ENCODE results near the gene TRIP10.
"Not testable (repeated sequence)": the region's sequence is repeated elsewhere in the genome, so short reads cannot be mapped to it uniquely, and the experiment has no call there.

The TRIP10 gene

DNA sequence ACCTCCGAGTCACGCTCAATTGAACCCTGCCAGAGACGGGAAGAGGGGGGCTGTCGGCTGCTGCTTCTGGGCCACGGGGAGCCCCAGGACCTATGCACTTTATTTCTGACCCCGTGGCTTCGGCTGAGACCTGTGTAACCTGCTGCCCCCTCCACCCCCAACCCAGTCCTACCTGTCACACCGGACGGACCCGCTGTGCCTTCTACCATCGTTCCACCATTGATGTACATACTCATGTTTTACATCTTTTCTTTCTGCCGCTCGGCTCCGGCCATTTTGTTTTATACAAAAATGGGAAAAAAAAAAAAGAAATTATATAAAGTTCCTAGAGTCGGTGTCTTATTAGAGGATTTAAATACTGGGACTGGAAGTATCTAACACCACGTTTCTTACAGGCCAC is 11.7 kb downstream of the TRIP10 start:
- TF ChIP-seq PAX5 (IDR thresholded peaks at IDR 0.05; ENCODE audit: insufficient read depth, low read length, severe bottlenecking) (no peak), POLR2A (IDR thresholded peaks at IDR 0.05; ENCODE audit: low read depth, low read length) (no peak), SPI1 (IDR thresholded peaks at IDR 0.05; ENCODE audit: low read depth, low read length) (no peak), POU2F2 (IDR thresholded peaks at IDR 0.05; ENCODE audit: low read depth, low read length) (no peak), TAF1 (IDR thresholded peaks at IDR 0.05; ENCODE audit: low read depth, low read length) (no peak), POLR2AphosphoS5 (IDR thresholded peaks at IDR 0.05; ENCODE audit: low read depth, low read length) (no peak)
- no peak for FAIRE-seq

DNA sequence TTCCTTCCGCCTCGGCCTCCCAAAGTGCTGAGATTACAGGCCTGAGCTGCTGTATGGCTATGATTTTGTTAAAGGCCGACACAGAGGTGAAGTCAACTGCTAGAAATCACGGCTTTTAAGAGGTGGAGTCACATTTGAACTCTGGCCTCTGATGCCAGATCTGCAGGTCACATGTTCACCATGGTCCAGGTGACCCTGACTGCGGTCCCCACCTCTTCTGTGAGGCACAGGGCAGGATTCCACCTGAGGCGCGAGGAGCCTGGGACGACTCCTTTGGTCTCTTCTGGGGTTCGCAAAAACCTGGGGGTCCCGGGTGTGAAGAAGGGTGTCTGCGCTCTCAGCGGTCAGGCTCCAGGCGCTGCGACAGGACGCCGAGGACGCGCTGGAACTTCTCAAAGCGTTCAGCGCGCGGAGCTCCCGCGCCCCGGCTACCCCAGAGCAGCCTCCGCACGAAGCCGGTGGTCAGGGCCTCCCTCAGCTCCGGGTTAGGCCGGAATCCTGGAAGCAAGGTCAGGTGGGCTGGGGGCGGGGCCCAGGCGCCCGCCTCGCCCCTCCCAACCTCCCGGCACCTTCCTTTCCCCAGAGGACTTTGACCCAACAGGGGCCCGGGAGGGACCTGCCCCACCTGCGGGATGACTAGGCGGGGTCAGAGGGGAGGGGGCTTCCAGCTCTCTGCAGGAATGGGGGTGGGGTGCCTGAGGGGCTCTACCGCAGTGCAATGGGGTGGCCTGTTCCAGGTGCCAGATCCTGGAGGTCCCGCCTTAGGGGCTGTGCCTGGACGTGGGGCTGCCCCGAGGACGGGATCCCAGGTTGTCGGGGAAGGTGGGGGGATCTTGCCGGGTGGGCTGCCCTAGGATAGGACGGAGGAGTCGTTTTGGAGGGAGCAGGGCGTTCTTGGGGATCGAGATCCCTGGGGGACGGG is 13.0 kb downstream of the TRIP10 start:
- FAIRE-seq (peak; percentile 54), DNase-seq (ENCODE audit: insufficient read length, low spot score) (no peak)

More for the DNA sequence above, 11.7 kb downstream of the TRIP10 start:
- no peak for DNase-seq (ENCODE audit: insufficient read length, low spot score)

DNA sequence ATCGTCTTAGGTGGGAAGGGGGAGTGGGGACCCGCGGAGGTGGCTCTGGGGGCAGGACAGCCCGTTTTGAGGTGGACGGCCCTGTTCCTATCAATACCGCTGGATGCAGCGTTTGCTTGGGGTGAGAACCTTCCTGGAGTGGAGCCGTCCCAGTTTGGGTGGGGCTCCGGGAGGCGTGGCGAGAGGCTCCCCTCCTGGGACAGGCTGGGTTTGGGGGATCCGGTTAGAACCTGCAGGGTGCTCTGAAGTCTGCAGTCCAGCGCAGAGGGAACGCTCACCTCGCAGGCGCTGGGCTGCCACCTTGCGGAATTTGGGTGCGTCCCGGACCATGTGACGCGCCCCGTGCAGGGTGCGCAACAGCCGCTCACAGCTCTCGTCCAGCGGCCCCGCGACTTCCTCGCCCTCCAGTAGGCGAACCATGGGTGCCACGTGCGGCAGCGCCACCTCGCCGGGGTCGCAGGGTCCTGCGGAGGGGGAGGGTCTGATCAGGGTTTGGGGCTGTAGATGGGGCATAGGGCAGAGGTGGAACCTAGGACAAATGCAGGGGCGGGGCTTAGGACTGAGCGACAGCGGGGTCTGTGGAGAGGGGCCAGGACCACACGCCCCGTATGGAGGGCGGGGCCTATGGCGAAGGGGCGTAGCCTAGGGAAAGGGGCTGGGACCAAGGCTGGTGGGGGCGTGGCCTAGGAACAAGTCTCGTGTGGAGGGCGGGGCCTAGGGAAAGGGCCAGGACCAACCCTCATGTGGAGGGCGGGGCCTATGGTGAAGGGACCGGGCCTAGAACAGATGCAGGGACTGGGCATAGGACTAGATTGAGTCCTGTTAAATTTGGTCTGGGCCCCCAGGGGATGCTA is 13.9 kb downstream of the TRIP10 start:
- DNase-seq (ENCODE audit: insufficient read length, low spot score) (peak; percentile 94), FAIRE-seq (peak; percentile 99)
- TF ChIP-seq SPI1 (IDR thresholded peaks at IDR 0.05; ENCODE audit: low read depth, low read length) (no peak), POLR2A (IDR thresholded peaks at IDR 0.05; ENCODE audit: low read depth, low read length) (0 out of 2 replicates have a peak, but pooled peaks have one; percentile 19), TAF1 (IDR thresholded peaks at IDR 0.05; ENCODE audit: low read depth, low read length) (0 out of 2 replicates have a peak, but pooled peaks have one; percentile 37), POU2F2 (IDR thresholded peaks at IDR 0.05; ENCODE audit: low read depth, low read length) (peak; percentile 44; the same call in 1 of the 2 replicates), POLR2AphosphoS5 (IDR thresholded peaks at IDR 0.05; ENCODE audit: low read depth, low read length) (peak; percentile 37; the same call in 1 of the 2 replicates), PAX5 (IDR thresholded peaks at IDR 0.05; ENCODE audit: insufficient read depth, low read length, severe bottlenecking) (no peak)

More for the DNA sequence above, 13.0 kb downstream of the TRIP10 start:
- TF ChIP-seq PAX5 (IDR thresholded peaks at IDR 0.05; ENCODE audit: insufficient read depth, low read length, severe bottlenecking) (no peak), SPI1 (IDR thresholded peaks at IDR 0.05; ENCODE audit: low read depth, low read length) (no peak), TAF1 (IDR thresholded peaks at IDR 0.05; ENCODE audit: low read depth, low read length) (no peak), POLR2AphosphoS5 (IDR thresholded peaks at IDR 0.05; ENCODE audit: low read depth, low read length) (no peak), POLR2A (IDR thresholded peaks at IDR 0.05; ENCODE audit: low read depth, low read length) (no peak), POU2F2 (IDR thresholded peaks at IDR 0.05; ENCODE audit: low read depth, low read length) (no peak)

DNA sequence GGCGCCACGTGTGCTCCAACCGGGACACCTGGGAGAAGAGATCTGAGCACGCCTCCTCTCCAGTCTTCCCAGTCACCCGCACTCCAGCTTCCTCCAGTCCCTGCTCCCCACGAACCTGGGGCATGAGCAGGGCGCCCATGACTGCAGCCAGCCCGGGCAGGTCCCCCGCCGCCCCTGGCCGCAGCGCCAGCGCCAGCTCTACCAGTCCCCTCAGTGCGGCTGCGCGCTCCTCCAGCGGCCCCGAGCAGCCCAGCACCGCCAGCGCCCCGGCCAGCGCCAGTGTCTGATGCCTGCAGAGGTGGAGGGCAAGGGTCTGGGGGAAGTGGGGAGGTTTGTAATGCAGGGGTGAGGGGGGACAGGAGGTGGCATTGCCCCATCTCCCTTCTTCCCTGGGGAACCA is 14.7 kb downstream of the TRIP10 start:
- TF ChIP-seq POU2F2 (IDR thresholded peaks at IDR 0.05; ENCODE audit: low read depth, low read length): no peak
- no peak for TF ChIP-seq POLR2AphosphoS5 (IDR thresholded peaks at IDR 0.05; ENCODE audit: low read depth, low read length)
- TF ChIP-seq POLR2A (IDR thresholded peaks at IDR 0.05; ENCODE audit: low read depth, low read length): no peak
- TF ChIP-seq PAX5 (IDR thresholded peaks at IDR 0.05; ENCODE audit: insufficient read depth, low read length, severe bottlenecking): no peak
- no peak for TF ChIP-seq TAF1 (IDR thresholded peaks at IDR 0.05; ENCODE audit: low read depth, low read length)
- TF ChIP-seq SPI1 (IDR thresholded peaks at IDR 0.05; ENCODE audit: low read depth, low read length): no peak
- no peak for FAIRE-seq
- no peak for DNase-seq (ENCODE audit: insufficient read length, low spot score)

DNA sequence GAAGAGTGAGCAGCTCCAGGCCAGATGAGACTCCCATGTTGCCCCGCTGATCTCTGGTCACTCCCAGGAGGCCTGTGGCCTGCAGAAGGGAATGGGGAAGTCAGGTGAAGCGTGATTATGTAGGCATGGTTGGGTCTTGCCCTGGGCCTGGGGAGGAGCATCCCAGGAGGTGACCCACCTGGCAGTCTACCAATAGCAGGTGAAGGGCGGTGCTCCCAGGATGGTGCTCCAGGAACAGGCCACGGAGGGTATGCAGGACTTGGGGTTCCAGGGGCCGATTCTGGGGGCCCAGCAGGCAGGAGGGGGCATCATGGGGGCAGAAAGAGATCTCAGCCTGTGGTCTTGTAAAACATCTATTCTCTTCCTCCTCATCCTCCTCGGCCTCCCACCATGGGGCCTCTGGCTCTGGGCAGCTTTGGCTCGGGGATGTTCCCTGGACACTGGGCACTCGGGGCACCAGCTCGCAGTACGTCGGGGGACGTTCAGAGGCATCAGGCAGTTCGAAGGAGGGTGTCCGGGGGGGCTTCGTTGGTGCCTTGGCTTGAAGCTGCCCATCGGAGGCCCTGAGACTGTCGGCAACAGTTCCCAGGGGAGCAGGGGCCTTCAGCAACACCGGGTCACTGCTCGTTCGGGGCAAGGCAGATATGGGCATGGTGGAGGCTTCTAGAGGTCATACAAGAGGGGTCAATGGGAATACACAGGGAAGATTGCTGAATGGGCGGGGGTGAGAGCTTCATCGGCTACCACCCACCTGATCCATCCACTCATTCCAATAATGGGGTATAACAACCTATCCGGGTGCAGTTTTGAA is 15.4 kb downstream of the TRIP10 start:
- no peak for DNase-seq (ENCODE audit: insufficient read length, low spot score)
- no peak for FAIRE-seq
- no peak for TF ChIP-seq POLR2AphosphoS5 (IDR thresholded peaks at IDR 0.05; ENCODE audit: low read depth, low read length)
- no peak for TF ChIP-seq SPI1 (IDR thresholded peaks at IDR 0.05; ENCODE audit: low read depth, low read length)

DNA sequence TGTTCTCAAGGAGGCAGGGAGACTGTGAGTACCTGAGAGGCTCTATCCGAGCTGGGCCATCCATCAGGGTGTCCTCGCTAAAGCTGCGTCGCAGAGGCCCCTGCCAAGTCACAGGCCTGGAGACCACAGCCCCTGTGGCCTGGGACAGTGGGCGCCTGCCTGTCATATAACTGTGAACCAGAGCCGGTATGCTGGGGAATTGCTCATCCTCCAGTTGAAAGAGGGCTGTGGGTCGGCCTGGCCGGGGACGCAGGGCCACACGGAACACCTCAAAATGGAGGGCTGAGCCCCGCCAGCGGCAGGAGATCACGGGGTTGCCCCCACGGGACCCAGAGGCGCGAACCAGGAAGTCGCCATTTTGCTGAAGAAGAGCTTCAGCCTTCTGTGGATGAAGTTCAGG is 21.1 kb downstream of the TRIP10 start:
- DNase-seq (ENCODE audit: insufficient read length, low spot score) (no peak), FAIRE-seq (no peak)
- no peak for TF ChIP-seq POLR2AphosphoS5 (IDR thresholded peaks at IDR 0.05; ENCODE audit: low read depth, low read length)
- TF ChIP-seq POLR2A (IDR thresholded peaks at IDR 0.05; ENCODE audit: low read depth, low read length): no peak
- TF ChIP-seq PAX5 (IDR thresholded peaks at IDR 0.05; ENCODE audit: insufficient read depth, low read length, severe bottlenecking): no peak
- TF ChIP-seq SPI1 (IDR thresholded peaks at IDR 0.05; ENCODE audit: low read depth, low read length): no peak
- no peak for TF ChIP-seq POU2F2 (IDR thresholded peaks at IDR 0.05; ENCODE audit: low read depth, low read length)
- TF ChIP-seq TAF1 (IDR thresholded peaks at IDR 0.05; ENCODE audit: low read depth, low read length): no peak

DNA sequence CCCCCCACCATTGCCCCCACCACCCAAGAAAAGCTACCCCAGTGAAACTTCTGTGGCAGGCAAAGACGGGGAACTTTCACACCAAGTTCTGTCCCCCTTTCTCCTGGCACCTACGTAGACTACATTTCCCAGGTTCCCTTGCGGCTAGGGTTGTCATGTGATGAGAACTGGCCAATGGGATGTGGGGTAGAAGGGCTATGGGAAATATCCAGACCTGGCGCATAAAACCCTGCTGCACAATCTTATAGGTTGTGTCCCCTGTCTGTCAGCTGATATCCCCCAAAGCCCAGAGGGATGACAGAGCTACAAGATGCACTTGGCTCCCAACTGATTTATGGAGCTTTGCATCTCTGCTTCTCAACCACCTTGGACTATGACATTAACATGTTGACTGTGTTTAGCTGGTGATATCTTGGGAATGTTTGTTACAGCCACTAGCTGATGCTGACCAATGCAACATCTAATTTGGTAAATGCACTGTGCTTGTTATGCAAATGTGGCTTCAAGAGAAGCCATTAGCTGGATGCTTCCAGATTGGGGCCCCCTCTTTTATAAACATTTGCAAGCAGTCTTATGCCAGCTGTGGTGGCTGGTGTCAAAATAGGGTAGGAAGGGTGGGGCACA is 21.7 kb downstream of the TRIP10 start:
- no peak for TF ChIP-seq POLR2AphosphoS5 (IDR thresholded peaks at IDR 0.05; ENCODE audit: low read depth, low read length)
- no peak for TF ChIP-seq SPI1 (IDR thresholded peaks at IDR 0.05; ENCODE audit: low read depth, low read length)
- TF ChIP-seq POLR2A (IDR thresholded peaks at IDR 0.05; ENCODE audit: low read depth, low read length): no peak
- no peak for TF ChIP-seq TAF1 (IDR thresholded peaks at IDR 0.05; ENCODE audit: low read depth, low read length)
- TF ChIP-seq PAX5 (IDR thresholded peaks at IDR 0.05; ENCODE audit: insufficient read depth, low read length, severe bottlenecking): no peak
- no peak for TF ChIP-seq POU2F2 (IDR thresholded peaks at IDR 0.05; ENCODE audit: low read depth, low read length)
- FAIRE-seq (no peak), DNase-seq (ENCODE audit: insufficient read length, low spot score) (no peak)

DNA sequence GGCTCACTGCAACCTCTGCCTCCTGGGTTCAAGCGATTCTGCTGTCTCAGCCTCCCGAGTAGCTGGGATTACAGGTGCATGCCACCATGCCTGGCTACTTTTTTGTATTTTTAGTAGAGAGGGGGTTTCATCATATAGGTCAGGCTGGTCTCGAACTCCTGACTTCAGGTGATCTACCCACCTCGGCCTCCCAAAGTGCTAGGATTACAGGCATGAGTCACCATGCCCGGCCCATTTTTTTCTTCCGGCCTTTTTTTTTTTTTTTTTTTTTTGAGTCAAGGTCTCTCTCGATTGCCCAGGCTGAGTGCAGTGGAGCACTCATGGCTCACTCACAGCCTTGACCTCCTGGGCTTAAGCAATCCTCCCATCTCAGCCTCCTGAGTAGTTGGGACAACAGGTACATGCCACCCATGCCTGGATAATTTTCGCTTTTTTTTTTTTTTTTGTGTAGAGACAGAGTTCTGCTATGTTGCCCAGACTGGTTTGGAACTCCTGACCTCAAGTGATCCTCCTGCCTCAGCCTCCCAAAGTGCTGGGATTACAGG is 22.8 kb downstream of the TRIP10 start:
- not testable (repeated sequence) for FAIRE-seq; DNase-seq (ENCODE audit: insufficient read length, low spot score)

All from GM12891 (cell line).